K562 (cell line): ENCODE results near the gene RPS8. TPM values are rescaled to one million over a fixed set of nuclear protein-coding genes. Genes with fewer than 3 reads are reported as not detected.

Experiments
- FIP1L1 ChIP-seq: fragments of 200-400 bp; formaldehyde crosslinking; IDR thresholded peaks from 2 replicates; pipeline ENCODE4 v1.6.1; 2018; ENCODE audit warnings: mild to moderate bottlenecking, low read depth, low read length; ENCODE audit not compliant: poor library complexity, severe bottlenecking
- HDAC2 ChIP-seq: fragments of 450-650 bp; IDR thresholded peaks from 2 replicates; pipeline ENCODE4 v1.6.1; 2016; ENCODE audit warnings: mild to moderate bottlenecking
- LCOR ChIP-seq: sonication (generic); formaldehyde crosslinking; IDR thresholded peaks from 2 replicates; pipeline ENCODE4 v1.8.0; 2022; ENCODE audit warnings: mild to moderate bottlenecking, missing genetic modification reagents
- MAFF ChIP-seq: IDR thresholded peaks from 2 replicates; pipeline ENCODE4 v1.6.1; 2012; ENCODE audit warnings: low read length, improper control_type of control experiment
- NONO ChIP-seq, 2 experiments: fragments of 200-400 bp in 1 of 2; fragments of 450-650 bp in 1 of 2; formaldehyde crosslinking in 1 of 2; IDR thresholded peaks; 2 replicates each; pipeline ENCODE4 v1.6.1; 2017; ENCODE audit warnings: low read depth in 2 of 2, mild to moderate bottlenecking in 2 of 2, moderate library complexity in 2 of 2, low read length in 1 of 2
- SMAD2 ChIP-seq: fragments of 150-350 bp; IDR thresholded peaks from 2 replicates; pipeline ENCODE4 v1.6.1; 2014; ENCODE audit warnings: low read depth, mild to moderate bottlenecking, low read length
- ZBTB7A ChIP-seq: IDR thresholded peaks from 2 replicates; pipeline ENCODE4 v1.6.1; 2011; ENCODE audit warnings: low read depth, mild to moderate bottlenecking, low read length, moderate library complexity, borderline replicate concordance; ENCODE audit not compliant: control insufficient read depth
- ZKSCAN8 ChIP-seq: fragments of 200-800 bp; sonication (Bioruptor generic); IDR thresholded peaks from 2 replicates; pipeline ENCODE4 v1.6.1; 2016; ENCODE audit warnings: missing genetic modification characterization, missing compliant biosample characterization
- polyA plus RNA-seq, 8 experiments: library from polyadenylated mRNA; depleted of rRNA in 4 of 8; stranded (reverse) in 5 of 8; unstranded in 3 of 8; fragments of >200 nt; fragmentation: Nextera tagmentation in 2 of 8; fragmentation: Illumina TruSeq in 1 of 8; extraction: Ambion mirVana in 2 of 8; extraction: Trizol in 1 of 8; gene quantifications; 2 replicates each; pipeline versions ENCODE4 v1.2.1 to v1.2.3, GENCODE V29; 2011 to 2014; ENCODE audit warnings: inconsistent platforms in 1 of 8, missing spikeins in 1 of 8
- total RNA-seq, 7 experiments: library from RNA; depleted of rRNA in 6 of 7; stranded (reverse); fragments of >200 nt in 6 of 7; fragmentation: Illumina TruSeq in 2 of 7; extraction: Trizol in 2 of 7; gene quantifications; 2 replicates each; pipeline versions ENCODE4 v1.2.1 to v1.2.3, GENCODE V29; 2011 to 2021; ENCODE audit warnings: low replicate concordance in 1 of 7
- TF ChIP-seq, protein P1 (sequence below): fragments of 450-650 bp; IDR thresholded peaks from 2 replicates; pipeline ENCODE4 v1.7.1; 2018; ENCODE audit warnings: mild to moderate bottlenecking, low read depth; ENCODE audit not compliant: partially characterized antibody
- TF ChIP-seq, protein P2 (sequence below): fragments of 250-450 bp; sonication (Bioruptor Pico); IDR thresholded peaks from 2 replicates; pipeline ENCODE4 v1.8.0; 2021; ENCODE audit warnings: borderline replicate concordance, mild to moderate bottlenecking, moderate library complexity; ENCODE audit not compliant: poor library complexity, severe bottlenecking
- TF ChIP-seq, protein P3 (sequence below), 3 experiments: fragments of 200-800 bp in 1 of 3; fragments of 250-450 bp in 1 of 3; fragments of 450-650 bp in 1 of 3; sonication (Bioruptor Pico) in 1 of 3; sonication (Bioruptor generic) in 1 of 3; formaldehyde crosslinking in 1 of 3; IDR thresholded peaks; 2 replicates each; pipeline versions ENCODE4 v1.6.1 to v1.8.0; 2016 to 2022; ENCODE audit warnings: mild to moderate bottlenecking in 2 of 3, missing genetic modification characterization in 2 of 3, missing compliant biosample characterization in 1 of 3, moderate library complexity in 1 of 3

RPS8 gene
- total and polyA plus RNA-seq, 9 of the 15 experiments (the other 6 are each of a cell fraction or from before 2014, with no cell fraction given), result 2,431 to 4,168 (median 3,109) TPM

DNA sequence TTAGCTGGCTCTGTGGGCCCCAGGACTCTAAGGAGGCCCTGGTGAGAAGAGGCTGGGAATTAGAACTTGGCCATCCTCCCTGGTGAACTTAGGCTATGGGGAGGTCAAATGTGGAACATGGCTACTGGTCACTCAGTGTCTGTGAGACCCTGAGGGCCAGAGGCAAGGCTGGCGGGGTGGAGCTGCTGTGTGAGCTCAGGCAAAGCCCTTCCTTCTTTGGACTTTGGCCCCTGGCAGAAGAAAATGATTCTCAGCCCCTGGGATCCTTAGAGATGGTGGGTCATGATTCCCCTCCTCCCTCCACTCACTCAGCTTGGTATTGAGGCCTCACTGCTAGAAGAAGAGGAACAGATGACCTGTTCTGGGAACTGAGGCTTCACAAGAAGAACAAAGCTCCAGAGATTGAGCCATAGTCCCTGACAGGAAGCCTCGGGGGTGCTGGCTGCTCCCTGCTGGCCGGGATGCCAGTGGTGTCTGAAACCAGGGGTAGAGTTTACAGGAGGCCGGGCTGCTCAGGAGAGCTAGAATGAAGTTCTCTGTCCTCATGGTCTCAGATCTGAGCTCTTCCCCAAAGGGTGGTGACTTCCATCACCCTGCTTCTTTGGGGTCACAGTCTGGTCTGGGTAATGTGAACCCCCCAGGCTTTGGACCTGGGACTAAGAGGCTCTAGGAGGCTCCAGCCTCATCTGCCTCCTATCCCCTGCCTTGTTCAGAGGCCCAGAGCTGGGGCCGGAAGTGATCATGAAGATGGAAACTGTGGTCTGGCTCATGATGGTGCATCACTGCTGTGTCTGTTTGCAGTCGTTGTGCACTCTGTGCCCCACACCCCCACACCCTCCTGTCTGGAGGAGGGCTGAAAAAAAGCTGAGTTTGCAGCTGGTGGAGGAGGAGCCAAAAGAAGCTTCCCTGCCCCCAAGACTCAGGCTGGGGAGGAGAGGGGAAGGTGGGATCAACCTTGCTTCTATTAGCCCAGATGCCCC is 33.9 kb downstream of the RPS8 start (continued):
- peak; percentile 20; the same call in 1 of the 2 replicates for TF ChIP-seq ZBTB7A
- TF ChIP-seq, protein P1, sequence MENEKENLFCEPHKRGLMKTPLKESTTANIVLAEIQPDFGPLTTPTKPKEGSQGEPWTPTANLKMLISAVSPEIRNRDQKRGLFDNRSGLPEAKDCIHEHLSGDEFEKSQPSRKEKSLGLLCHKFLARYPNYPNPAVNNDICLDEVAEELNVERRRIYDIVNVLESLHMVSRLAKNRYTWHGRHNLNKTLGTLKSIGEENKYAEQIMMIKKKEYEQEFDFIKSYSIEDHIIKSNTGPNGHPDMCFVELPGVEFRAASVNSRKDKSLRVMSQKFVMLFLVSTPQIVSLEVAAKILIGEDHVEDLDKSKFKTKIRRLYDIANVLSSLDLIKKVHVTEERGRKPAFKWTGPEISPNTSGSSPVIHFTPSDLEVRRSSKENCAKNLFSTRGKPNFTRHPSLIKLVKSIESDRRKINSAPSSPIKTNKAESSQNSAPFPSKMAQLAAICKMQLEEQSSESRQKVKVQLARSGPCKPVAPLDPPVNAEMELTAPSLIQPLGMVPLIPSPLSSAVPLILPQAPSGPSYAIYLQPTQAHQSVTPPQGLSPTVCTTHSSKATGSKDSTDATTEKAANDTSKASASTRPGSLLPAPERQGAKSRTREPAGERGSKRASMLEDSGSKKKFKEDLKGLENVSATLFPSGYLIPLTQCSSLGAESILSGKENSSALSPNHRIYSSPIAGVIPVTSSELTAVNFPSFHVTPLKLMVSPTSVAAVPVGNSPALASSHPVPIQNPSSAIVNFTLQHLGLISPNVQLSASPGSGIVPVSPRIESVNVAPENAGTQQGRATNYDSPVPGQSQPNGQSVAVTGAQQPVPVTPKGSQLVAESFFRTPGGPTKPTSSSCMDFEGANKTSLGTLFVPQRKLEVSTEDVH, result no peak
- TF ChIP-seq HDAC2, result no peak
- TF ChIP-seq NONO (IDR thresholded peaks at IDR 0.05; ENCODE audit: low read depth in 2 of 2, low read length in 1 of 2), result no peak
- TF ChIP-seq ZKSCAN8 (CRISPR knock-in tag), result no peak
- peak; percentile 47; the same call in 1 of the 2 replicates for TF ChIP-seq MAFF
- no peak for TF ChIP-seq LCOR
- no peak for TF ChIP-seq FIP1L1
- no peak for TF ChIP-seq SMAD2
- TF ChIP-seq, protein P2, sequence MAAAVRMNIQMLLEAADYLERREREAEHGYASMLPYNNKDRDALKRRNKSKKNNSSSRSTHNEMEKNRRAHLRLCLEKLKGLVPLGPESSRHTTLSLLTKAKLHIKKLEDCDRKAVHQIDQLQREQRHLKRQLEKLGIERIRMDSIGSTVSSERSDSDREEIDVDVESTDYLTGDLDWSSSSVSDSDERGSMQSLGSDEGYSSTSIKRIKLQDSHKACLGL (CRISPR knock-in tag), result no peak
- TF ChIP-seq, protein P3, sequence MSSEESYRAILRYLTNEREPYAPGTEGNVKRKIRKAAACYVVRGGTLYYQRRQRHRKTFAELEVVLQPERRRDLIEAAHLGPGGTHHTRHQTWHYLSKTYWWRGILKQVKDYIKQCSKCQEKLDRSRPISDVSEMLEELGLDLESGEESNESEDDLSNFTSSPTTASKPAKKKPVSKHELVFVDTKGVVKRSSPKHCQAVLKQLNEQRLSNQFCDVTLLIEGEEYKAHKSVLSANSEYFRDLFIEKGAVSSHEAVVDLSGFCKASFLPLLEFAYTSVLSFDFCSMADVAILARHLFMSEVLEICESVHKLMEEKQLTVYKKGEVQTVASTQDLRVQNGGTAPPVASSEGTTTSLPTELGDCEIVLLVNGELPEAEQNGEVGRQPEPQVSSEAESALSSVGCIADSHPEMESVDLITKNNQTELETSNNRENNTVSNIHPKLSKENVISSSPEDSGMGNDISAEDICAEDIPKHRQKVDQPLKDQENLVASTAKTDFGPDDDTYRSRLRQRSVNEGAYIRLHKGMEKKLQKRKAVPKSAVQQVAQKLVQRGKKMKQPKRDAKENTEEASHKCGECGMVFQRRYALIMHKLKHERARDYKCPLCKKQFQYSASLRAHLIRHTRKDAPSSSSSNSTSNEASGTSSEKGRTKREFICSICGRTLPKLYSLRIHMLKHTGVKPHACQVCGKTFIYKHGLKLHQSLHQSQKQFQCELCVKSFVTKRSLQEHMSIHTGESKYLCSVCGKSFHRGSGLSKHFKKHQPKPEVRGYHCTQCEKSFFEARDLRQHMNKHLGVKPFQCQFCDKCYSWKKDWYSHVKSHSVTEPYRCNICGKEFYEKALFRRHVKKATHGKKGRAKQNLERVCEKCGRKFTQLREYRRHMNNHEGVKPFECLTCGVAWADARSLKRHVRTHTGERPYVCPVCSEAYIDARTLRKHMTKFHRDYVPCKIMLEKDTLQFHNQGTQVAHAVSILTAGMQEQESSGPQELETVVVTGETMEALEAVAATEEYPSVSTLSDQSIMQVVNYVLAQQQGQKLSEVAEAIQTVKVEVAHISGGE (CRISPR knock-in tag; IDR thresholded peaks at IDR 0.05), result peak in 1 of 3 experiments; percentile 57; a peak in 1 of 6 replicates
